K562 (cell line): ENCODE results near the gene DNMT3A. TPM values are rescaled to one million over a fixed set of nuclear protein-coding genes. Genes with fewer than 3 reads are reported as not detected.

Experiments
- BRD4 ChIP-seq: fragments of 200-600 bp; sonication (generic); IDR thresholded peaks from 2 replicates; pipeline ENCODE4 v1.6.1; 2017; ENCODE audit warnings: inconsistent platforms
- CC2D1A ChIP-seq: fragments of 450-650 bp; IDR thresholded peaks from 2 replicates; pipeline ENCODE4 v1.6.1; 2017; ENCODE audit warnings: mild to moderate bottlenecking
- EP400 ChIP-seq: fragments of 450-650 bp; IDR thresholded peaks from 2 replicates; pipeline ENCODE4 v1.6.1; 2017; ENCODE audit warnings: antibody characterized with exemption, mild to moderate bottlenecking, moderate library complexity
- FOXK2 ChIP-seq, 2 experiments: fragments of 450-650 bp; IDR thresholded peaks in 1 of 2; conservative IDR thresholded peaks in 1 of 2; 2 replicates each; pipeline ENCODE4 v1.6.1; 2016; ENCODE audit warnings: low read depth in 2 of 2, mild to moderate bottlenecking in 1 of 2
- HDAC1 ChIP-seq, 2 experiments: fragments of 450-650 bp; IDR thresholded peaks; 2 replicates each; pipeline ENCODE4 v1.6.1; 2016 to 2017; ENCODE audit warnings: inconsistent platforms in 1 of 2, mild to moderate bottlenecking in 1 of 2, moderate library complexity in 1 of 2
- LCOR ChIP-seq: sonication (generic); formaldehyde crosslinking; IDR thresholded peaks from 2 replicates; pipeline ENCODE4 v1.8.0; 2022; ENCODE audit warnings: mild to moderate bottlenecking, missing genetic modification reagents
- MTF1 ChIP-seq: fragments of 250-450 bp; sonication (Bioruptor Pico); IDR thresholded peaks from 2 replicates; pipeline ENCODE4 v1.9.0; 2021; ENCODE audit warnings: moderate library complexity, mild to moderate bottlenecking, inconsistent platforms, borderline replicate concordance
- NFIC ChIP-seq: fragments of 450-650 bp; IDR thresholded peaks from 2 replicates; pipeline ENCODE4 v1.6.1; 2017; ENCODE audit warnings: mild to moderate bottlenecking, inconsistent platforms
- PHB ChIP-seq: fragments of 250-450 bp; sonication (Bioruptor Pico); IDR thresholded peaks from 2 replicates; pipeline ENCODE4 v1.5.0; 2021
- PRMT5 ChIP-seq: sonication (generic); formaldehyde crosslinking; IDR thresholded peaks from 2 replicates; pipeline ENCODE4 v1.5.0; 2020; ENCODE audit warnings: missing genetic modification reagents
- PYGO2 ChIP-seq: fragments of 450-650 bp; IDR thresholded peaks from 2 replicates; pipeline ENCODE4 v1.6.1; 2016; ENCODE audit warnings: mild to moderate bottlenecking, missing genetic modification characterization, moderate library complexity, missing compliant biosample characterization
- RFX7 ChIP-seq: fragments of 250-450 bp; sonication (Bioruptor Pico); IDR thresholded peaks from 2 replicates; pipeline ENCODE4 v1.5.1; 2021; ENCODE audit warnings: mild to moderate bottlenecking
- SP2 ChIP-seq: IDR thresholded peaks from 2 replicates; pipeline ENCODE4 v1.6.1; 2011; ENCODE audit warnings: mild to moderate bottlenecking, low read depth, low read length, moderate library complexity; ENCODE audit not compliant: poor library complexity, severe bottlenecking; ENCODE audit errors: extremely low read depth
- TBP ChIP-seq: optimal IDR thresholded peaks from 2 replicates; pipeline ENCODE3; 2011; ENCODE audit warnings: low read depth, low read length, improper control_type of control experiment
- TEAD2 ChIP-seq: fragments of 450-650 bp; IDR thresholded peaks from 2 replicates; pipeline ENCODE4 v1.6.1; 2016; ENCODE audit warnings: missing genetic modification characterization, control low read depth, missing compliant biosample characterization
- THRAP3 ChIP-seq: fragments of 450-650 bp; IDR thresholded peaks from 2 replicates; pipeline ENCODE4 v1.6.1; 2016; ENCODE audit warnings: mild to moderate bottlenecking, inconsistent platforms, borderline replicate concordance
- ZNF133 ChIP-seq: fragments of 250-450 bp; sonication (Bioruptor Pico); IDR thresholded peaks from 2 replicates; pipeline ENCODE4 v1.4.0; 2020; ENCODE audit warnings: mild to moderate bottlenecking
- ZNF408 ChIP-seq: fragments of 250-450 bp; sonication (Bioruptor Pico); IDR thresholded peaks from 2 replicates; pipeline ENCODE4 v1.4.0; 2020; ENCODE audit warnings: low read depth, mild to moderate bottlenecking, moderate library complexity
- ZNF41 ChIP-seq: fragments of 250-450 bp; sonication (Bioruptor Pico); conservative IDR thresholded peaks from 2 replicates; pipeline ENCODE4 v1.4.0; 2020; ENCODE audit warnings: mild to moderate bottlenecking
- ZNF436 ChIP-seq: fragments of 250-450, 450-650 bp; sonication (Bioruptor Pico); formaldehyde crosslinking; IDR thresholded peaks from 2 replicates; pipeline ENCODE4 v1.7.0; 2020; ENCODE audit warnings: mild to moderate bottlenecking
- polyA plus RNA-seq, 8 experiments: library from polyadenylated mRNA; depleted of rRNA in 4 of 8; stranded (reverse) in 5 of 8; unstranded in 3 of 8; fragments of >200 nt; fragmentation: Nextera tagmentation in 2 of 8; fragmentation: Illumina TruSeq in 1 of 8; extraction: Ambion mirVana in 2 of 8; extraction: Trizol in 1 of 8; gene quantifications; 2 replicates each; pipeline versions ENCODE4 v1.2.1 to v1.2.3, GENCODE V29; 2011 to 2014; ENCODE audit warnings: inconsistent platforms in 1 of 8, missing spikeins in 1 of 8
- total RNA-seq, 7 experiments: library from RNA; depleted of rRNA in 6 of 7; stranded (reverse); fragments of >200 nt in 6 of 7; fragmentation: Illumina TruSeq in 2 of 7; extraction: Trizol in 2 of 7; gene quantifications; 2 replicates each; pipeline versions ENCODE4 v1.2.1 to v1.2.3, GENCODE V29; 2011 to 2021; ENCODE audit warnings: low replicate concordance in 1 of 7
- TF ChIP-seq, protein P1 (sequence below): sonication (generic); formaldehyde crosslinking; IDR thresholded peaks from 2 replicates; pipeline ENCODE4 v1.8.1; 2023; ENCODE audit warnings: missing genetic modification reagents, mild to moderate bottlenecking, borderline replicate concordance
- TF ChIP-seq, protein P2 (sequence below): fragments of 250-450 bp; sonication (Bioruptor Pico); IDR thresholded peaks from 2 replicates; pipeline ENCODE4 v1.5.1; 2021; ENCODE audit warnings: mild to moderate bottlenecking
- TF ChIP-seq, protein P3 (sequence below): fragments of 450-650 bp; IDR thresholded peaks from 2 replicates; pipeline ENCODE4 v1.6.1; 2016; ENCODE audit warnings: mild to moderate bottlenecking

Gene DNMT3A
- total and polyA plus RNA-seq, 9 of the 15 experiments (the other 6 are each of a cell fraction or from before 2014, with no cell fraction given), result 3.0 to 16.0 (median 6.1) TPM

DNA sequence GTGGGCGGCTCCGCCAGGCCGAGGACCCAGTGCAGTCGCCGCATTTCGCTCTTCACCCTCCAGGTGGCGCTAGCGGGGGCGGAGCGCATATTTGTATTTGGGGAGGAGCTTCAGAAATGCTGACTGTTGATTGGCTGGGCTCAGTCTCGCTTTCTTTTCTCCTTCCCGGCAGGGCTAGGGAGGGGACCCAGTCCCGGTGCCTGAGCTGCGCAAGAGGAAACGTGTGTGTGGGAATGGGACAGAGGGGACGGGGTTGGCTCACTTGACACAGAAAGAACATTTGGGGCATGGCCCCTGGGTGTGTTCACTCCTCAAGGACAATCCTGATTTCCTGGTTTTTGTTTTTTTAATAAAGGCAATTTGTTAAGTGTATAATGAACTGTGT, 20.3 kb upstream of the DNMT3A start (continued):
- TF ChIP-seq, protein P1, sequence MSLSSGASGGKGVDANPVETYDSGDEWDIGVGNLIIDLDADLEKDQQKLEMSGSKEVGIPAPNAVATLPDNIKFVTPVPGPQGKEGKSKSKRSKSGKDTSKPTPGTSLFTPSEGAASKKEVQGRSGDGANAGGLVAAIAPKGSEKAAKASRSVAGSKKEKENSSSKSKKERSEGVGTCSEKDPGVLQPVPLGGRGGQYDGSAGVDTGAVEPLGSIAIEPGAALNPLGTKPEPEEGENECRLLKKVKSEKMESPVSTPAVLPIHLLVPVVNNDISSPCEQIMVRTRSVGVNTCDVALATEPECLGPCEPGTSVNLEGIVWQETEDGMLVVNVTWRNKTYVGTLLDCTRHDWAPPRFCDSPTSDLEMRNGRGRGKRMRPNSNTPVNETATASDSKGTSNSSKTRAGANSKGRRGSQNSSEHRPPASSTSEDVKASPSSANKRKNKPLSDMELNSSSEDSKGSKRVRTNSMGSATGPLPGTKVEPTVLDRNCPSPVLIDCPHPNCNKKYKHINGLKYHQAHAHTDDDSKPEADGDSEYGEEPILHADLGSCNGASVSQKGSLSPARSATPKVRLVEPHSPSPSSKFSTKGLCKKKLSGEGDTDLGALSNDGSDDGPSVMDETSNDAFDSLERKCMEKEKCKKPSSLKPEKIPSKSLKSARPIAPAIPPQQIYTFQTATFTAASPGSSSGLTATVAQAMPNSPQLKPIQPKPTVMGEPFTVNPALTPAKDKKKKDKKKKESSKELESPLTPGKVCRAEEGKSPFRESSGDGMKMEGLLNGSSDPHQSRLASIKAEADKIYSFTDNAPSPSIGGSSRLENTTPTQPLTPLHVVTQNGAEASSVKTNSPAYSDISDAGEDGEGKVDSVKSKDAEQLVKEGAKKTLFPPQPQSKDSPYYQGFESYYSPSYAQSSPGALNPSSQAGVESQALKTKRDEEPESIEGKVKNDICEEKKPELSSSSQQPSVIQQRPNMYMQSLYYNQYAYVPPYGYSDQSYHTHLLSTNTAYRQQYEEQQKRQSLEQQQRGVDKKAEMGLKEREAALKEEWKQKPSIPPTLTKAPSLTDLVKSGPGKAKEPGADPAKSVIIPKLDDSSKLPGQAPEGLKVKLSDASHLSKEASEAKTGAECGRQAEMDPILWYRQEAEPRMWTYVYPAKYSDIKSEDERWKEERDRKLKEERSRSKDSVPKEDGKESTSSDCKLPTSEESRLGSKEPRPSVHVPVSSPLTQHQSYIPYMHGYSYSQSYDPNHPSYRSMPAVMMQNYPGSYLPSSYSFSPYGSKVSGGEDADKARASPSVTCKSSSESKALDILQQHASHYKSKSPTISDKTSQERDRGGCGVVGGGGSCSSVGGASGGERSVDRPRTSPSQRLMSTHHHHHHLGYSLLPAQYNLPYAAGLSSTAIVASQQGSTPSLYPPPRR (CRISPR knock-in tag), result no peak
- TF ChIP-seq PHB (CRISPR knock-in tag) (no peak), TEAD2 (tag) (0 out of 2 replicates have a peak, but pooled peaks have one; percentile 28), PYGO2 (no peak), MTF1 (no peak), FOXK2 (conservative IDR thresholded peaks at IDR 0.05 in 1 of 2, IDR thresholded peaks at IDR 0.05 in 1 of 2; ENCODE audit: low read depth in 2 of 2) (no peak), BRD4 (no peak), ZNF133 (no peak), LCOR (CRISPR knock-in tag) (peak; percentile 61; the same call in 1 of the 2 replicates), CC2D1A (no peak), ZNF408 (no peak), ZNF436 (CRISPR knock-in tag) (no peak), TBP (peak; percentile 89), PRMT5 (CRISPR knock-in tag) (no peak), SP2 (no peak), EP400 (no peak), HDAC1 (IDR thresholded peaks at IDR 0.05) (no peak), NFIC (no peak), RFX7 (CRISPR knock-in tag) (no peak), THRAP3 (no peak), ZNF41 (CRISPR knock-in tag) (no peak)
- TF ChIP-seq, protein P2, sequence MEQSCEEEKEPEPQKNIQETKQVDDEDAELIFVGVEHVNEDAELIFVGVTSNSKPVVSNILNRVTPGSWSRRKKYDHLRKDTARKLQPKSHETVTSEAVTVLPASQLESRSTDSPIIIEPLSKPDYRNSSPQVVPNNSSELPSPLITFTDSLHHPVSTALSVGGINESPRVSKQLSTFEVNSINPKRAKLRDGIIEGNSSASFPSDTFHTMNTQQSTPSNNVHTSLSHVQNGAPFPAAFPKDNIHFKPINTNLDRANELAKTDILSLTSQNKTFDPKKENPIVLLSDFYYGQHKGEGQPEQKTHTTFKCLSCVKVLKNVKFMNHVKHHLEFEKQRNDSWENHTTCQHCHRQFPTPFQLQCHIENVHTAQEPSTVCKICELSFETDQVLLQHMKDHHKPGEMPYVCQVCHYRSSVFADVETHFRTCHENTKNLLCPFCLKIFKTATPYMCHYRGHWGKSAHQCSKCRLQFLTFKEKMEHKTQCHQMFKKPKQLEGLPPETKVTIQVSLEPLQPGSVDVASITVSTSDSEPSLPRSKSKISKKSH (CRISPR knock-in tag), result no peak
- TF ChIP-seq, protein P3, sequence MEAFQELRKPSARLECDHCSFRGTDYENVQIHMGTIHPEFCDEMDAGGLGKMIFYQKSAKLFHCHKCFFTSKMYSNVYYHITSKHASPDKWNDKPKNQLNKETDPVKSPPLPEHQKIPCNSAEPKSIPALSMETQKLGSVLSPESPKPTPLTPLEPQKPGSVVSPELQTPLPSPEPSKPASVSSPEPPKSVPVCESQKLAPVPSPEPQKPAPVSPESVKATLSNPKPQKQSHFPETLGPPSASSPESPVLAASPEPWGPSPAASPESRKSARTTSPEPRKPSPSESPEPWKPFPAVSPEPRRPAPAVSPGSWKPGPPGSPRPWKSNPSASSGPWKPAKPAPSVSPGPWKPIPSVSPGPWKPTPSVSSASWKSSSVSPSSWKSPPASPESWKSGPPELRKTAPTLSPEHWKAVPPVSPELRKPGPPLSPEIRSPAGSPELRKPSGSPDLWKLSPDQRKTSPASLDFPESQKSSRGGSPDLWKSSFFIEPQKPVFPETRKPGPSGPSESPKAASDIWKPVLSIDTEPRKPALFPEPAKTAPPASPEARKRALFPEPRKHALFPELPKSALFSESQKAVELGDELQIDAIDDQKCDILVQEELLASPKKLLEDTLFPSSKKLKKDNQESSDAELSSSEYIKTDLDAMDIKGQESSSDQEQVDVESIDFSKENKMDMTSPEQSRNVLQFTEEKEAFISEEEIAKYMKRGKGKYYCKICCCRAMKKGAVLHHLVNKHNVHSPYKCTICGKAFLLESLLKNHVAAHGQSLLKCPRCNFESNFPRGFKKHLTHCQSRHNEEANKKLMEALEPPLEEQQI, result no peak
